GM03348 (cell line): ENCODE data around the gene COL11A1.
A peak's percentile ranks its signal among the peaks of the same experiment; 100 is the strongest.
"Not testable (repeated sequence)": the region's sequence is repeated elsewhere in the genome, so short reads cannot be mapped to it uniquely, and the experiment has no call there.

Experiments
- DNase-seq: peaks from one replicate; pipeline ENCODE4 v3.0.0; 2012; ENCODE audit warnings: low spot score

Gene COL11A1

GRCh38 chr1:103075316-103076000 lies 32.9 kb downstream of the COL11A1 start:
- DNase-seq: no peak

GRCh38 chr1:103074224-103074623 lies 34.1 kb downstream of the COL11A1 start:
- DNase-seq: no peak

- DNase-seq: no peak
Observed at GRCh38 chr1:103069201-103069600, 39.1 kb downstream of the COL11A1 start.

GRCh38 chr1:103063921-103064320 lies 44.4 kb downstream of the COL11A1 start:
- DNase-seq: no peak

- DNase-seq: no peak
Observed at GRCh38 chr1:103058391-103058790, 49.9 kb downstream of the COL11A1 start.

- DNase-seq: no peak
Observed at GRCh38 chr1:103056423-103056822, 51.9 kb downstream of the COL11A1 start.

GRCh38 chr1:103028110-103028509 lies 80.2 kb downstream of the COL11A1 start:
- DNase-seq: not testable (repeated sequence)

GRCh38 chr1:103025858-103026409 lies 82.4 kb downstream of the COL11A1 start:
- DNase-seq: no peak

- DNase-seq: no peak
Observed at GRCh38 chr1:103024051-103024450, 84.3 kb downstream of the COL11A1 start.

GRCh38 chr1:103002005-103002404 lies 106.3 kb downstream of the COL11A1 start:
- DNase-seq: no peak

GRCh38 chr1:102978874-102979273 lies 129.4 kb downstream of the COL11A1 start:
- DNase-seq: no peak

- no peak for DNase-seq
Observed at GRCh38 chr1:102977292-102977691, 131.0 kb downstream of the COL11A1 start.

GRCh38 chr1:102970496-102971078 lies 137.7 kb downstream of the COL11A1 start:
- peak; percentile 57 for DNase-seq

- no peak for DNase-seq
Observed at GRCh38 chr1:102967786-102968185, 140.5 kb downstream of the COL11A1 start.

GRCh38 chr1:102961549-102961948 lies 146.8 kb downstream of the COL11A1 start:
- DNase-seq: no peak

GRCh38 chr1:102954576-102954975 lies 153.7 kb downstream of the COL11A1 start:
- no peak for DNase-seq

- DNase-seq: no peak
Observed at GRCh38 chr1:102952400-102952799, 155.9 kb downstream of the COL11A1 start.

GRCh38 chr1:102942324-102942723 lies 166.0 kb downstream of the COL11A1 start:
- DNase-seq: no peak

GRCh38 chr1:102941366-102941947 lies 166.9 kb downstream of the COL11A1 start:
- no peak for DNase-seq

- DNase-seq: no peak
Observed at GRCh38 chr1:102937401-102937800, 170.9 kb downstream of the COL11A1 start.

- not testable (repeated sequence) for DNase-seq
Observed at GRCh38 chr1:102933362-102933761, 175.0 kb downstream of the COL11A1 start.

GRCh38 chr1:102919659-102920058 lies 188.7 kb downstream of the COL11A1 start:
- DNase-seq: peak; percentile 41

GRCh38 chr1:102901996-102902395 lies 206.3 kb downstream of the COL11A1 start:
- no peak for DNase-seq
